PC-3 (cell line): ENCODE measurements around the gene ELAC2. TPM values are rescaled to one million over a fixed set of nuclear protein-coding genes. Genes with fewer than 3 reads are reported as not detected.

Experiments used
- ATAC-seq: fragments of 200-7000 bp; cut with Tn5 transposase; 2 replicates; pipeline ENCODE4 v1.9.1; 2020; ENCODE audit warnings: mild to moderate bottlenecking, moderate library complexity
- BruUV-seq: library from RNA; stranded (reverse); fragments of 400-500 nt; replicated peaks from 2 replicates; lab custom pipeline; 2021; lab: Mats Ljungman, UMichigan
- CTCF ChIA-PET: fragments of 300-600 bp; sonication (Branson Sonifier 250); formaldehyde crosslinking; loops from one replicate; lab custom pipeline; 2022; ENCODE audit warnings: antibody characterized with exemption; lab: Charles Lee
- POLR2A ChIA-PET: fragments of 300-600 bp; sonication (Branson Sonifier 250); formaldehyde crosslinking; loops from one replicate; lab custom pipeline; 2022; ENCODE audit warnings: antibody characterized with exemption; ENCODE audit not compliant: unreplicated experiment; lab: Charles Lee
- DNase-seq: peaks from one replicate; pipeline ENCODE4 v3.0.0-alpha.2; 2015
- H2AFZ ChIP-seq: fragments of 300-600 bp; sonication (generic); 2 replicates; pipeline ENCODE4 v1.6.0; 2016; ENCODE audit warnings: antibody characterized with exemption, low read length
- H3F3A ChIP-seq: fragments of 300-600 bp; sonication (generic); one replicate; pipeline ENCODE4 v1.6.0; 2017; ENCODE audit warnings: antibody characterized with exemption, low read length, control low read depth, mild to moderate bottlenecking; ENCODE audit not compliant: unreplicated experiment
- H3K27ac ChIP-seq: fragments of 300-600 bp; sonication (generic); 2 replicates; pipeline ENCODE4 v1.5.1; 2016; ENCODE audit warnings: mild to moderate bottlenecking, low read length
- H3K27me3 ChIP-seq: fragments of 300-600 bp; sonication (generic); 2 replicates; pipeline ENCODE4 v1.6.1; 2016; ENCODE audit warnings: low read length, mixed read lengths
- H3K36me3 ChIP-seq: fragments of 300-600 bp; sonication (generic); 2 replicates; pipeline ENCODE4 v1.6.1; 2016; ENCODE audit warnings: low read depth, mixed run types, low read length, mixed read lengths
- H3K4me1 ChIP-seq: fragments of 300-600 bp; sonication (generic); 2 replicates; pipeline ENCODE4 v1.5.1; 2016; ENCODE audit warnings: low read length; ENCODE audit not compliant: insufficient read depth
- H3K4me2 ChIP-seq: fragments of 300-600 bp; sonication (generic); 2 replicates; pipeline ENCODE4 v1.6.0; 2016; ENCODE audit warnings: low read length
- H3K4me3 ChIP-seq: fragments of 300-600 bp; sonication (generic); 2 replicates; pipeline ENCODE4 v1.5.1; 2016; ENCODE audit warnings: mild to moderate bottlenecking, low read length, mixed read lengths
- H3K79me2 ChIP-seq: fragments of 300-600 bp; sonication (generic); 2 replicates; pipeline ENCODE4 v1.6.1; 2017; ENCODE audit warnings: low read length, mixed read lengths
- H3K9ac ChIP-seq: fragments of 300-600 bp; sonication (generic); 2 replicates; pipeline ENCODE4 v1.6.0; 2016; ENCODE audit warnings: mild to moderate bottlenecking, low read length
- H3K9me2 ChIP-seq: fragments of 300-600 bp; sonication (generic); replicated peaks from 2 replicates; pipeline ENCODE4 v1.6.1; 2016; ENCODE audit warnings: mixed run types, low read length, mixed read lengths
- H3K9me3 ChIP-seq: fragments of 300-600 bp; sonication (generic); 2 replicates; pipeline ENCODE4 v1.6.1; 2016; ENCODE audit warnings: low read length, mixed read lengths
- H4K20me1 ChIP-seq: fragments of 300-600 bp; sonication (generic); 2 replicates; pipeline ENCODE4 v1.6.1; 2016; ENCODE audit warnings: low read length, mixed read lengths
- CTCF ChIP-seq: fragments of 300-600 bp; sonication (generic); conservative IDR thresholded peaks from 2 replicates; pipeline ENCODE4 v1.5.1; 2017; ENCODE audit warnings: antibody characterized with exemption, low read depth, mild to moderate bottlenecking, low read length
- EZH2 ChIP-seq: fragments of 300-600 bp; sonication (generic); IDR thresholded peaks from one replicate; pipeline ENCODE4 v1.6.1; 2017; ENCODE audit warnings: antibody characterized with exemption, mild to moderate bottlenecking, low read length; ENCODE audit not compliant: unreplicated experiment
- EZH2phosphoT487 ChIP-seq: fragments of 300-600 bp; sonication (generic); IDR thresholded peaks from 2 replicates; pipeline ENCODE4 v1.6.1; 2018; ENCODE audit warnings: mild to moderate bottlenecking, antibody characterized with exemption, low read length, borderline replicate concordance
- intact Hi-C: fragments of 100-400 bp; cut with micrococcal nuclease; formaldehyde crosslinking; loops from 2 replicates; pipeline ENCODE4 v1.9.0; 2023
- total RNA-seq: library from RNA; depleted of rRNA; stranded (reverse); fragments of >200 nt; gene quantifications from 2 replicates; pipeline ENCODE4 v1.2.3, GENCODE V29; 2014

The ELAC2 gene
- total RNA-seq, 1 experiment from 2014 or later, result 270 TPM

GRCh38 chr17:12961655-12962054, 56.2 kb downstream of the ELAC2 start:
- ATAC-seq (no peak), DNase-seq (no peak)
- no peak overlapping the region for H3K9ac ChIP-seq
- H3K4me3 ChIP-seq, result no peak overlapping the region
- no peak overlapping the region for H3K4me2 ChIP-seq
- H3F3A ChIP-seq, result no peaks in the 10 kb centered on the region
- no peaks in the 10 kb centered on the region for H3K9me3 ChIP-seq
- no peak overlapping the region for H2AFZ ChIP-seq
- TF ChIP-seq EZH2, result no peak
- TF ChIP-seq CTCF, result no peak
- H3K79me2 ChIP-seq, result no peaks in the 10 kb centered on the region
- ChIA-PET POLR2A (no interaction called here), CTCF (no interaction called here)
- H3K9me2 ChIP-seq, result no peaks in the 10 kb centered on the region
- H3K36me3 ChIP-seq, result no peaks in the 10 kb centered on the region
- H3K27me3 ChIP-seq, result peaks cover 29% of the 10 kb centered on the region
- intact Hi-C loops, result no loop called here
- H4K20me1 ChIP-seq, result no peaks in the 10 kb centered on the region
- H3K27ac ChIP-seq, result no peak overlapping the region
- no peaks in the 10 kb centered on the region for H3K4me1 ChIP-seq
- no TSS peak for BruUV-seq

- DNase-seq, result peak; percentile 52
- intact Hi-C loops, result no loop called here
- Histone ChIP-seq H3K4me2 (peak overlapping the region; percentile 40), H3K27me3 (peaks cover 18% of the 10 kb centered on the region), H3K27ac (no peak overlapping the region), H3K36me3 (no peaks in the 10 kb centered on the region), H4K20me1 (no peaks in the 10 kb centered on the region), H3K4me3 (no peak overlapping the region), H3K4me1 (no peaks in the 10 kb centered on the region), H3F3A (no peaks in the 10 kb centered on the region), H2AFZ (0 out of 2 replicates have a peak overlapping the region, but pooled peaks have one; percentile 24), H3K9ac (no peak overlapping the region), H3K9me3 (no peaks in the 10 kb centered on the region), H3K79me2 (no peaks in the 10 kb centered on the region), H3K9me2 (no peaks in the 10 kb centered on the region)
- ChIA-PET POLR2A (no interaction called here), CTCF (no interaction called here)
- no TSS peak for BruUV-seq
- no peak for ATAC-seq
- TF ChIP-seq EZH2, result no peak
Measured at GRCh38 chr17:12959441-12959840, 58.4 kb downstream of the ELAC2 start.

GRCh38 chr17:12958786-12959185, 59.0 kb downstream of the ELAC2 start:
- Histone ChIP-seq H3K27me3 (peaks cover 18% of the 10 kb centered on the region), H3K9me3 (no peaks in the 10 kb centered on the region), H3K9ac (no peak overlapping the region), H3K4me2 (no peak overlapping the region), H3K79me2 (no peaks in the 10 kb centered on the region), H3K9me2 (no peaks in the 10 kb centered on the region), H3K4me3 (no peak overlapping the region), H4K20me1 (no peaks in the 10 kb centered on the region), H3F3A (no peaks in the 10 kb centered on the region), H2AFZ (no peak overlapping the region), H3K36me3 (no peaks in the 10 kb centered on the region), H3K4me1 (no peaks in the 10 kb centered on the region), H3K27ac (no peak overlapping the region)
- DNase-seq (peak; percentile 33), ATAC-seq (peak; percentile 22; the same call in 1 of the 2 replicates)
- POLR2A ChIA-PET, result no interaction called here
- intact Hi-C loops, result no loop called here
- CTCF ChIA-PET, result no interaction called here
- BruUV-seq, result no TSS peak
- no peak for TF ChIP-seq EZH2phosphoT487
- no peak for TF ChIP-seq EZH2
- TF ChIP-seq CTCF, result no peak
